Fibroblast of the aortic adventitia (primary cell): Measurements from ENCODE around the gene NFYA. TPM values are rescaled to one million over a fixed set of nuclear protein-coding genes. Genes with fewer than 3 reads are reported as not detected.

Experiments used
- DNase-seq: peaks from one replicate; pipeline ENCODE4 v3.0.0-alpha.2; 2010; ENCODE audit warnings: low read depth
- H3K4me3 ChIP-seq: 2 replicates; pipeline ENCODE4 v1.5.1; 2011; ENCODE audit warnings: low read depth, mild to moderate bottlenecking, control low read depth, low read length, moderate library complexity
- CTCF ChIP-seq: IDR thresholded peaks from 2 replicates; pipeline ENCODE4 v1.5.1; 2011; ENCODE audit warnings: mild to moderate bottlenecking, low read length, control low read depth, inconsistent platforms; ENCODE audit not compliant: insufficient read depth
- total RNA-seq: library from RNA; depleted of rRNA; stranded (reverse); fragments of >200 nt; gene quantifications from 2 replicates; pipeline ENCODE4 v1.2.3, GENCODE V29; 2012; ENCODE audit warnings: low replicate concordance

NFYA gene
- total RNA-seq, 1 donor: 14.2 TPM

DNA sequence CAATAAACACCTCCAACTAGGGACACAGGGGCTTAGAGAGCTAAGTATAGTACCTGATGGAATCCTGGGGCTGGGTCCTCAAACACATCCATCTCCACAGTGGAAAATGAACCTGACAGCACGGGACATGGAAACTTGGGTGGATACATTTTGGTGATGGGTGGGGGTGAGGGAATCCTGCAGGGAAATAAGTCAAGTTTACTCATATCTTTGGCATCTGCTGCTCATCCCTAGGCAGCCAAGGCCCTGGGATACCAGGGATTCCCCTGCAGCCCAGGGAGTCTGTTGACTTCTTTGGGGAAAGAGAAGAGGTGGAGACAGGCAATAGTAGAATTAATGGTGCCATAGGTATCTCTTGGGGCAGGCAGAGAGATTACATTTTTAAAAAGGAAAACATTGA is 13.2 kb upstream of the NFYA start:
- no peak overlapping the region for H3K4me3 ChIP-seq
- TF ChIP-seq CTCF: no peak
- peak; percentile 49 for DNase-seq

DNA sequence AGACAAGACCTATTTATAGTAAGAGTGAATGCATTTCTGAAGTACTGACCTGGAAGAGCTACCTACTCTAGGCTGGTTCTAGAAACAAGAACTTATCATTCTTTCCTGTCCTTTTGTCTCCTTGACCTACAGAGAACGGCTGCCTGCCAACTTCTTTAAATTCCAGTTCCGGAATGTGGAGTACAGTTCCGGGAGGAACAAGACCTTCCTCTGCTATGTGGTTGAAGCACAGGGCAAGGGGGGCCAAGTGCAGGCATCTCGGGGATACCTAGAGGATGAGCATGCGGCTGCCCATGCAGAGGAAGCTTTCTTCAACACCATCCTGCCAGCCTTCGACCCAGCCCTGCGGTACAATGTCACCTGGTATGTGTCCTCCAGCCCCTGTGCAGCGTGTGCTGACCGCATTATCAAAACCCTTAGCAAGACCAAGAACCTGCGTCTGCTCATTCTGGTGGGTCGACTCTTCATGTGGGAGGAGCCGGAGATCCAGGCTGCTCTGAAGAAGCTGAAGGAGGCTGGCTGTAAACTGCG is 11.5 kb upstream of the NFYA start:
- no peak for DNase-seq
- TF ChIP-seq CTCF: no peak
- no peak overlapping the region for H3K4me3 ChIP-seq

GRCh38 chr6:41062056-41062455 is 10.7 kb upstream of the NFYA start:
- TF ChIP-seq CTCF: no peak
- DNase-seq: no peak

GRCh38 chr6:41063884-41064285 is 8.9 kb upstream of the NFYA start:
- no peak for TF ChIP-seq CTCF
- no peak for DNase-seq
- no peak overlapping the region for H3K4me3 ChIP-seq

More at GRCh38 chr6:41062056-41062455, 10.7 kb upstream of the NFYA start:
- H3K4me3 ChIP-seq: no peak overlapping the region

DNA sequence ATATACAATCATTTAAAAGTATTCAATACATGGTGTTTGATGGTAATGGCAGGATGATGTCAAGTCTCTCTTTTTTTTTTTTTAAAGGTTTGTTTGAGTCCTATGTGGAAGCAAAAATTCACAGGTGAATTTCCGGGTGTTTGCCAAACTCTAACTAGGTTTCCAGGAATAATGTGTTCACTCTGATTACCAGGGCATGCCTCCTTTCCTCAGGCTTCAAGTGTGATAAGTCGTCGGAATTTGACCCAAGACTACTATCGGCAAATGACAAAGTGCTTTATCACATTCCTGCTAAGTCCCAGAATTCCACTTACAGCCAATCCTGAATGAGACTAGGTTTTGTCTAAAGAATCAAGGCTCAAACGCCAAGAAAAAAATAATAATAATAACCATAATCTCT is 7.9 kb upstream of the NFYA start:
- DNase-seq: no peak
- no peak overlapping the region for H3K4me3 ChIP-seq
- no peak for TF ChIP-seq CTCF

- no peak overlapping the region for H3K4me3 ChIP-seq
- no peak for DNase-seq
- no peak for TF ChIP-seq CTCF
Observed at GRCh38 chr6:41065550-41066026, 7.2 kb upstream of the NFYA start.

DNA sequence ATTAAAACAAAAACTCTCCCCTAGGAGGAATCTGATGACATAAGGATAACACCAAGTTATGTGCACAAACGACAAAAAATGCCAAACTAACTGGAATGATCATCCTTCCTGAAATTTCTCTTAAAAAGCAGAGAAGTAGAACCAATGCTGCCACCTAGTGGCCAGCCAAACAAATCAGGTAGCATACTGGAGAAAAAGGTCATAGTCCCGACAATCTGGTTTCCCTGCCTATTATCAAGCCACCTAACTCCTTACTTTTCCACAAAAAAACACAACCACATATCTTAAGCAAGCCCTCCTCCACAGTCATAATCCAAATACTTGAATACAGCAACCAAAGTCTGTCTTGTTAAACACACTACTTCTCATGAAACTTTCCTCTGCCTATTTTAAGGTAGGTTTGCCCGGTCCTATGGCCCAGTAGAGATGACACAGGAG is 5.9 kb upstream of the NFYA start:
- DNase-seq: peak; percentile 91

More for the DNA sequence above, 5.9 kb upstream of the NFYA start:
- peak; percentile 78 for TF ChIP-seq CTCF
- no peak overlapping the region for H3K4me3 ChIP-seq
